ENCODE results near the gene PPP1R12B. TPM values are rescaled to one million over a fixed set of nuclear protein-coding genes. Genes with fewer than 3 reads are reported as not detected.

PPP1R12B gene
- total and polyA plus RNA-seq, 4 donors = 4.0 to 31.6 (median 9.7) TPM

GRCh38 chr1:202613571-202613970, 265.1 kb downstream of the PPP1R12B start:
- H3K27me3 ChIP-seq (ENCODE audit: control insufficient read depth in 4 of 4, insufficient read depth in 4 of 4, low read length in 3 of 4) = no peaks in the 10 kb centered on the region

More at GRCh38 chr1:202613571-202613970, 265.1 kb downstream of the PPP1R12B start:
- peaks cover 0 to 11% (median 2%) of the 10 kb centered on the region in 4 donors for H3K4me1 ChIP-seq (ENCODE audit: control insufficient read depth in 4 of 4, insufficient read depth in 4 of 4, low read length in 3 of 4)
- TF ChIP-seq RXRA (IDR thresholded peaks at IDR 0.05) (no peak), JUND (IDR thresholded peaks at IDR 0.05) (no peak), TAF1 (conservative IDR thresholded peaks at IDR 0.05) (no peak), HNF4G (IDR thresholded peaks at IDR 0.05) (no peak), SP1 (IDR thresholded peaks at IDR 0.05) (no peak), YY1 (IDR thresholded peaks at IDR 0.05) (no peak), ZBTB33 (IDR thresholded peaks at IDR 0.05) (no peak), CTCF (IDR thresholded peaks at IDR 0.05; ENCODE audit: low read depth, low read length, missing input control) (no peak), FOXA2 (IDR thresholded peaks at IDR 0.05) (no peak), MAX (IDR thresholded peaks at IDR 0.05) (no peak), REST (IDR thresholded peaks at IDR 0.05) (no peak), RAD21 (IDR thresholded peaks at IDR 0.05) (no peak), GABPA (IDR thresholded peaks at IDR 0.05 in 1 of 2, conservative IDR thresholded peaks at IDR 0.05 in 1 of 2) (no peak), HNF4A (conservative IDR thresholded peaks at IDR 0.05) (no peak)
- H3K9me3 ChIP-seq (ENCODE audit: control insufficient read depth in 4 of 4, low read length in 3 of 4) = no peaks in the 10 kb centered on the region
- no peak overlapping the region for H3K27ac ChIP-seq (ENCODE audit: low read depth in 1 of 2, low read length in 2 of 2)
- H3K36me3 ChIP-seq (ENCODE audit: control insufficient read depth in 4 of 4, insufficient read depth in 3 of 4, low read depth in 1 of 4, low read length in 3 of 4) = no peaks in the 10 kb centered on the region
- 97% methylated on average over 4 of the region's 4 CpGs for WGBS
- no peak for DNase-seq (ENCODE audit: low spot score)
- H3K9ac ChIP-seq (ENCODE audit: low read depth in 1 of 2, low read length in 2 of 2) = no peak overlapping the region
- H3K4me3 ChIP-seq (ENCODE audit: low read depth in 1 of 3, low read length in 3 of 3) = no peak overlapping the region

All from liver (tissue), 9 donors.